Measurements from ENCODE around the gene CFP.
"Not testable (repeated sequence)": the region's sequence is repeated elsewhere in the genome, so short reads cannot be mapped to it uniquely, and the experiment has no call there.

The CFP gene

GRCh38 chrX:47637546-47638195 is 7.9 kb upstream of the CFP start:
- no peak for DNase-seq

GRCh38 chrX:47634871-47635575 is 5.3 kb upstream of the CFP start:
- DNase-seq: no peak

- DNase-seq: no peak
Measured at GRCh38 chrX:47633689-47634590, 4.2 kb upstream of the CFP start.

- no peak for DNase-seq
Measured at GRCh38 chrX:47632666-47633065, 2.9 kb upstream of the CFP start.

GRCh38 chrX:47631676-47632075 is 1.9 kb upstream of the CFP start:
- DNase-seq: no peak

GRCh38 chrX:47628982-47629381 is 748 bp downstream of the CFP start:
- no peak for DNase-seq

GRCh38 chrX:47625365-47625764 is 4.4 kb downstream of the CFP start:
- no peak for DNase-seq

GRCh38 chrX:47623540-47624027 is 6.1 kb downstream of the CFP start:
- DNase-seq: peak; percentile 82

- DNase-seq: no peak
Measured at GRCh38 chrX:47621851-47622250, 7.9 kb downstream of the CFP start.

- no peak for DNase-seq
Measured at GRCh38 chrX:47620303-47620685, 9.4 kb downstream of the CFP start.

- peak; percentile 80 for DNase-seq
Measured at GRCh38 chrX:47619486-47620302, 10.0 kb downstream of the CFP start, which contains the start of gene SYN1. Gene SYN1, minus strand, starts transcription at chrX:47619857. Its CDS starts 129 bp downstream, at chrX:47619728.

- DNase-seq: no peak
Measured at GRCh38 chrX:47618923-47619485, 10.7 kb downstream of the CFP start.

- no peak for DNase-seq
Measured at GRCh38 chrX:47614618-47615017, 15.1 kb downstream of the CFP start.

GRCh38 chrX:47613082-47613481 is 16.6 kb downstream of the CFP start:
- DNase-seq: no peak

GRCh38 chrX:47612418-47612817 is 17.3 kb downstream of the CFP start:
- no peak for DNase-seq

- DNase-seq: no peak
Measured at GRCh38 chrX:47611926-47612325, 17.8 kb downstream of the CFP start.

GRCh38 chrX:47611489-47611888 is 18.2 kb downstream of the CFP start:
- DNase-seq: no peak

- DNase-seq: no peak
Measured at GRCh38 chrX:47610511-47610910, 19.2 kb downstream of the CFP start.

- no peak for DNase-seq
Measured at GRCh38 chrX:47608130-47608810, 21.5 kb downstream of the CFP start.

- no peak for DNase-seq
Measured at GRCh38 chrX:47607091-47607490, 22.6 kb downstream of the CFP start.

GRCh38 chrX:47605024-47605423 is 24.7 kb downstream of the CFP start:
- DNase-seq: no peak

GRCh38 chrX:47603125-47603524 is 26.6 kb downstream of the CFP start:
- not testable (repeated sequence) for DNase-seq

Data from NCI-H1436 (cell line).